Ishikawa (cell line): ENCODE results near the gene PFKFB1.

Source experiments
- CREB1 ChIP-seq: IDR thresholded peaks from 2 replicates; pipeline ENCODE4 v1.6.1; 2012; ENCODE audit warnings: low read depth
- EGR1 ChIP-seq: IDR thresholded peaks from 2 replicates; pipeline ENCODE4 v1.6.1; 2012
- MAX ChIP-seq: IDR thresholded peaks from 2 replicates; pipeline ENCODE4 v1.6.1; 2012
- RAD21 ChIP-seq: IDR thresholded peaks from 2 replicates; pipeline ENCODE4 v1.6.1; 2012; ENCODE audit warnings: low read depth
- REST ChIP-seq: IDR thresholded peaks from 2 replicates; pipeline ENCODE4 v1.6.1; 2012; ENCODE audit warnings: low read depth, mild to moderate bottlenecking
- TAF1 ChIP-seq: IDR thresholded peaks from 2 replicates; pipeline ENCODE4 v1.6.1; 2012; ENCODE audit warnings: low read depth, mild to moderate bottlenecking
- TCF12 ChIP-seq: IDR thresholded peaks from 2 replicates; pipeline ENCODE4 v1.6.1; 2012; ENCODE audit warnings: low read depth
- YY1 ChIP-seq: IDR thresholded peaks from 2 replicates; pipeline ENCODE4 v1.6.1; 2012; ENCODE audit warnings: low read depth
- TF ChIP-seq, protein P1 (sequence below): IDR thresholded peaks from 2 replicates; pipeline ENCODE4 v1.6.1; 2012

DNA sequence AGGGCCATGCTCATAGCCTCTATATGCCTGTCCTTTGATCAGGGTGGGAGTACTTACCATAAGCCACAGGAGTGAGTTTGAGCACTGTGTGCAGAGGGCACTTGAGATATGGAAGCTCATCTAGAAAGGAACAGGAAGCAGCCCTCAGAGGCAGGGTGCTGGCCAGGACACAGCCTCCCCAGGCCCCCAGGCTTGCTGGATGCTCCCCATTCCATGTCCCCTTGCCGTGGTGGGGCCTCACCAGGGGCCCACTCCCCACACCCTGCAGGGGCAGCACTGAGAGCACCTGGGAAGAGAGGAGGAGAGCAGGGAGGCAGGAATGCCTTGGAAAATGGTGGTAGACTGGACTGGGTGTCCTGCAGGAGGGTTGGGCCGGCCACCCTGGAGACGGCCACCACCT is 59.1 kb downstream of the PFKFB1 start:
- no peak for TF ChIP-seq YY1
- no peak for TF ChIP-seq REST
- TF ChIP-seq CREB1 = no peak
- TF ChIP-seq EGR1 = no peak
- no peak for TF ChIP-seq TAF1
- TF ChIP-seq RAD21 = no peak
- TF ChIP-seq MAX = no peak
- TF ChIP-seq, protein P1, sequence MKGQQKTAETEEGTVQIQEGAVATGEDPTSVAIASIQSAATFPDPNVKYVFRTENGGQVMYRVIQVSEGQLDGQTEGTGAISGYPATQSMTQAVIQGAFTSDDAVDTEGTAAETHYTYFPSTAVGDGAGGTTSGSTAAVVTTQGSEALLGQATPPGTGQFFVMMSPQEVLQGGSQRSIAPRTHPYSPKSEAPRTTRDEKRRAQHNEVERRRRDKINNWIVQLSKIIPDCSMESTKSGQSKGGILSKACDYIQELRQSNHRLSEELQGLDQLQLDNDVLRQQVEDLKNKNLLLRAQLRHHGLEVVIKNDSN = no peak
- TF ChIP-seq TCF12 = no peak
